Stimulated activated naive B cell treated with anti-CD40 and anti-IgM and Interleukin-4, amounts not matched to agents 10 μg/mL and 1 μg/mL and 100 μg/mL, for 72 hours (primary cell): Measurements from ENCODE around the gene SUMF1.

ENCODE experiments used
- ATAC-seq, 2 donors: fragments of 150-1000 bp; cut with Tn5 transposase; replicated peaks; 2 replicates each; pipeline ENCODE4 v1.10.0; 2021; ENCODE audit warnings: moderate library complexity in 1 of 2
- DNase-seq: peaks from one replicate; pipeline ENCODE4 v3.0.0; 2021
- H3K27ac Mint-ChIP-seq: one replicate; pipeline ENCODE4 v1.8.0; 2022; ENCODE audit warnings: mild to moderate bottlenecking, mixed read lengths
- H3K27me3 Mint-ChIP-seq, 2 donors: one replicate each; pipeline ENCODE4 v1.8.0; 2022; ENCODE audit warnings: mixed read lengths in 2 of 2
- H3K36me3 Mint-ChIP-seq, 2 donors: one replicate each; pipeline ENCODE4 v1.8.0; 2022; ENCODE audit warnings: mixed read lengths in 2 of 2, mild to moderate bottlenecking in 1 of 2
- H3K4me1 Mint-ChIP-seq, 2 donors: one replicate each; pipeline ENCODE4 v1.8.0; 2022; ENCODE audit warnings: mixed read lengths in 2 of 2, mild to moderate bottlenecking in 1 of 2
- H3K4me3 Mint-ChIP-seq, 2 donors: one replicate each; pipeline ENCODE4 v1.8.0; 2022; ENCODE audit warnings: mild to moderate bottlenecking in 2 of 2, mixed read lengths in 2 of 2, moderate library complexity in 1 of 2
- H3K9me3 Mint-ChIP-seq, 2 donors: one replicate each; pipeline ENCODE4 v1.8.0; 2022; ENCODE audit warnings: mixed read lengths in 2 of 2, mild to moderate bottlenecking in 1 of 2

SUMF1 gene

GRCh38 chr3:4493014-4493940 is 26.2 kb upstream of the SUMF1 start, which contains the start of gene ITPR1:
Gene ITPR1, plus strand, starts transcription at chr3:4493348. Its CDS starts 23,144 bp downstream, at chr3:4516492.
- Mint-ChIP-seq H3K4me3 (peak within 1 kb of the TSS; percentile 93 to 94), H3K36me3 (peaks cover 35 to 44% of the 10 kb centered on the region in 2 donors), H3K27me3 (peaks cover 0 to 6% of the 10 kb centered on the region in 2 donors), H3K27ac (peak within 1 kb of the TSS; percentile 97), H3K9me3 (no peaks in the 10 kb centered on the region), H3K4me1 (peaks cover 30 to 58% of the 10 kb centered on the region in 2 donors)
- DNase-seq (peak; percentile 97), ATAC-seq (peak; percentile 90 to 92)

DNA sequence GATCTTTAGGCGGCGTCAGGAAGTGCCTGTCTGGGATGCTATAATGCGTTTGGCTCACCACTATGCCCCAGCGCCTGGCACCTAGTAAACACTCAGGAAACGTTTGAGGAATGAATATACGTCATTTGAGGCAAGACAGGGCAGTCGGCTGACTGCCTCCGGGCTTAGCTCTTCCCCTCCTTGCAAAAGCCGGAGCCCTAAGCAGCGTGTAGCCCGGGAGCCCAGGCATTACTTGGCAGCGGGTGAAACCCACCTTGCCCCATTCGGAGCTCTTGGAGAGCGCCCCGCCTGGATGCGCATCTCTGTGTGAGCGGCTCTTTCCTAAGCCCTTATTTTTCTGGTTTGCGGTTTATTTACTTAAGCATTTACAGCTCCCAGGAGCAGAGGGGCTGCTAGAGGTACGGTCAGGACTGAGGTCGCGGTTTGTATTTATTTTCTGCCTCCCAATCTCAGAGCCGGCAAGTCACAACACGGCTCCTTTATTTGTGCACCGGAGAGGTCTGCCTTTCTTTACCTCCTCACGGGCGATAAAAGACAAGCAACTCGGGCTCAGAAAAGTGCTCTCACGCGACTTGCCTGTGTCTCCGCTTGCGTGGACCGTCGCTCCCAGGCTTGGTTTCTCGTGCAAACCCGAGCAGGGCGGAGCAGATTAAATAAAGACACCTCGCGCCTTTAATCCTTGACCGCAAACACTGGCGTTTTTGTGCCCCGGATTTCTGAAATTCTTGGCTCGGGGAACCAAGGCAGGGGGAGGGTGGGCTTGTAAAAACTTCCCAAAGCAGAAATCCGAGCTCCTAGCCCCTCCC is 25.3 kb upstream of the SUMF1 start:
- H3K27me3 Mint-ChIP-seq: peaks cover 0 to 6% of the 10 kb centered on the region in 2 donors
- H3K4me3 Mint-ChIP-seq: peak overlapping the region; percentile 93 to 94
- peak overlapping the region; percentile 97 for H3K27ac Mint-ChIP-seq
- peaks cover 24 to 50% of the 10 kb centered on the region in 2 donors for H3K4me1 Mint-ChIP-seq
- peaks cover 30 to 36% of the 10 kb centered on the region in 2 donors for H3K36me3 Mint-ChIP-seq
- ATAC-seq (peak; percentile 30 to 43), DNase-seq (no peak)
- no peaks in the 10 kb centered on the region for H3K9me3 Mint-ChIP-seq

DNA sequence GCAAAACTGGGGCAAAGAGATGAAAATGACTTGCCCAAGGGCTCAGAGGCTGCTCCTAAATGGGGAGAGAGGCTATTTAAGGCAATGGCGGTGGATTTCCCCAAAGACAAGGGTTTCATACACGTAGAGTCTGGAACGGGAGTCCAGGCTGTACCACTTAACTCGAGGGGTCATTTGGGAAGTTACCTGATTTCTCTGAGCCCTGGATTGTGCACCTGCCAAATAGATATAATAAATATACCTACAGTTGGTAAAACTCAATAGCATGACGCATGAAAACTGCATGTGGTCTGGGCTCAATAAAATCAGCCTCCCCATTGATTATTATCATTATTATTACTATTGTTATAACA is 24.8 kb upstream of the SUMF1 start:
- Mint-ChIP-seq H3K27me3 (peaks cover 0 to 6% of the 10 kb centered on the region in 2 donors), H3K4me1 (peaks cover 24 to 45% of the 10 kb centered on the region in 2 donors), H3K27ac (no peak overlapping the region), H3K36me3 (peaks cover 30 to 31% of the 10 kb centered on the region in 2 donors), H3K9me3 (no peaks in the 10 kb centered on the region), H3K4me3 (peak overlapping the region; percentile 93 to 94)
- no peak for DNase-seq
- no peak for ATAC-seq

- H3K36me3 Mint-ChIP-seq: peaks cover 3 to 5% of the 10 kb centered on the region in 2 donors
- H3K27me3 Mint-ChIP-seq: no peaks in the 10 kb centered on the region
- H3K9me3 Mint-ChIP-seq: peaks cover 3 to 6% of the 10 kb centered on the region in 2 donors
- no peak for DNase-seq
- no peak for ATAC-seq
- H3K4me1 Mint-ChIP-seq: peaks cover 13 to 26% of the 10 kb centered on the region in 2 donors
- no peak overlapping the region for H3K4me3 Mint-ChIP-seq
- H3K27ac Mint-ChIP-seq: no peak overlapping the region
Measured at GRCh38 chr3:4478261-4478660, 11.2 kb upstream of the SUMF1 start.

DNA sequence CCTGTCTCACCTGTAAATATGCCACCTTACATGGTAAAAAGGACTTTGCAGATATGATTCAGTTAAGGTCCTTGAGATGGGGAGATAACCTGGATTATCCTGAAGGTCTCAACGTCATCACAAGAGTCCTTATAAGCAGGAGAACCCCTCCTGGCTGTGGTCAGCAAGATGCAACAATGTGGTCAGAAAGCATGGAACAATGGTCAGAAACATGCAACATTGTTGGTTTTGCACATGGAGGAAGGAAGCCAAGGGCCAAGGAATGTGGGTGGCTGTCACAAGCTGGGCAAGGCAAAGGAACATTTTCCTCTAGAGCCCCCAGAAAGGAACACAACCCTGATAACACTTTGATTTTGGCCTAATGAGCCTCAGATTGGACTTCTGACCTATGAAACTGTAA is 9.4 kb upstream of the SUMF1 start:
- ATAC-seq (no peak), DNase-seq (no peak)
- Mint-ChIP-seq H3K27me3 (no peaks in the 10 kb centered on the region), H3K4me1 (peaks cover 23 to 43% of the 10 kb centered on the region in 2 donors), H3K27ac (no peak overlapping the region), H3K4me3 (no peak overlapping the region), H3K9me3 (peaks cover 6% of the 10 kb centered on the region in 2 donors), H3K36me3 (peaks cover 5 to 7% of the 10 kb centered on the region in 2 donors)

GRCh38 chr3:4475804-4476203 is 8.7 kb upstream of the SUMF1 start:
- H3K36me3 Mint-ChIP-seq: peaks cover 5 to 7% of the 10 kb centered on the region in 2 donors
- peaks cover 6% of the 10 kb centered on the region in 2 donors for H3K9me3 Mint-ChIP-seq
- H3K27me3 Mint-ChIP-seq: no peaks in the 10 kb centered on the region
- ATAC-seq: no peak
- H3K4me1 Mint-ChIP-seq: peaks cover 23 to 48% of the 10 kb centered on the region in 2 donors
- no peak for DNase-seq
- H3K27ac Mint-ChIP-seq: no peak overlapping the region
- no peak overlapping the region for H3K4me3 Mint-ChIP-seq

DNA sequence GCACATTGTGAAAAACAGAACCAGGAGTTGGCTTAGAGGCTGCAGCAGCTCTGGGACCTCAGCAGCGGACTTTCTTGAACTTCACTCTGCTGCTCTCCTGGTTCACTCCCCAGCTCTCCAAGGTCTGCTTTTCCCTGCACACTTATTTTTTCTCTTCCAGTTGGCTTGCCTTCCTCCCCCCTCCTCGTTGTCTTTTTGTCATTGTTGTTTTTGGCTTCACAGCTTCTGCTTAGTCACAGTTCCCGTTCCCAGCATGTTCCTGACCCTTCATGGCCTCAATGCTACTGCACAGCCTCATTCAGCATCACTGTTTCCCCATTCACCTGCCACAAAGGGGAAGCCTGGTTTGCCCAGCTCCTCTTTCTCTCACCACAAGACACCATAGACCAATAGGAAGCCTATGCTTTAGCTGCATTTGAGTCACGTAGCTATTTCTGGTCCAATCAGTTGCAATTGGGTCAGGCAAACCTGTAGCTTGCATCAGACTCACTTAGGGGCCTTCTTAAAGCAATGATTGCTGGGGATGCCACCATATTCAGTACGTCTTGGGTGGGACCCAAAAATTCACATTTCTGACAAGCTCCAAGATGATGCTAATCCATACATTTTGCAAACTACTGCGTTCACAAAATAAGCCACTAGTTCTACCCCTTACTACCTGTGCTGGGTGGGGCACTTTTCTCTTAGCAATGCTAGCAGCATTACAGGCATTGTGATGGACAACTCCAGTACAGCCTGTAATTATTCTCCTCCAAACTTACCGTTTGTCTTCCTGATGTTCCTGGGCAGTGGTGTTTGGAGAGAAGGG is 7.8 kb upstream of the SUMF1 start:
- peak; percentile 70 for DNase-seq
- ATAC-seq: peak; percentile 94 to 95
- H3K9me3 Mint-ChIP-seq: peaks cover 6% of the 10 kb centered on the region in 2 donors
- peaks cover 5 to 7% of the 10 kb centered on the region in 2 donors for H3K36me3 Mint-ChIP-seq
- peak overlapping the region; percentile 92 for H3K27ac Mint-ChIP-seq
- no peaks in the 10 kb centered on the region for H3K27me3 Mint-ChIP-seq
- peaks cover 24 to 48% of the 10 kb centered on the region in 2 donors for H3K4me1 Mint-ChIP-seq
- H3K4me3 Mint-ChIP-seq: peak overlapping the region; percentile 66 to 74

- H3K27me3 Mint-ChIP-seq: no peaks in the 10 kb centered on the region
- H3K4me3 Mint-ChIP-seq: no peak overlapping the region
- DNase-seq (no peak), ATAC-seq (no peak)
- H3K4me1 Mint-ChIP-seq: peaks cover 19 to 42% of the 10 kb centered on the region in 2 donors
- peaks cover 6% of the 10 kb centered on the region in 2 donors for H3K9me3 Mint-ChIP-seq
- peak overlapping the region; percentile 42 for H3K27ac Mint-ChIP-seq
- peaks cover 5 to 7% of the 10 kb centered on the region in 2 donors for H3K36me3 Mint-ChIP-seq
Measured at GRCh38 chr3:4472766-4473165, 5.7 kb upstream of the SUMF1 start.

GRCh38 chr3:4472312-4472711 is 5.2 kb upstream of the SUMF1 start:
- H3K27me3 Mint-ChIP-seq: no peaks in the 10 kb centered on the region
- no peak overlapping the region for H3K4me3 Mint-ChIP-seq
- H3K9me3 Mint-ChIP-seq: peaks cover 6% of the 10 kb centered on the region in 2 donors
- H3K27ac Mint-ChIP-seq: peak overlapping the region; percentile 25
- peaks cover 5 to 7% of the 10 kb centered on the region in 2 donors for H3K36me3 Mint-ChIP-seq
- peaks cover 20 to 42% of the 10 kb centered on the region in 2 donors for H3K4me1 Mint-ChIP-seq
- ATAC-seq: no peak
- DNase-seq: no peak

DNA sequence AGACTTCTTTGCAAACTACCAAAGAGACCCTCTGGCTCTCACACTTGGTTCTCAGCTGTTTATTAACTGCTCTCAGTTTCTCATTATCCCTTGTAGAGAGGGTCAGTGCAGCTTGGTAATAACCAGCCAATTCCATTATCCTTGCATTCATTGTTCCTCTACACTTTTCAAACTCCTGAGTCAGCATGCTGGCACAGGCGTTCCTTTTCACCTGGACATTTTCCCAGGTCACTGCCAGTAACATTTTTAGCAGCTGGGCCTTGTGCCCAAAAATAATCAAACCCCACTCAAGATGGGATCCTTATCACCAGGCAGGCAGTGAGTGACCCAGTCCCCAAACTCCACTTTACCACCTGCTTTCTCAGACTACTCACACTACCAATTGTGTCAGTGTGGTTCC is 4.8 kb upstream of the SUMF1 start:
- no peak for ATAC-seq
- Mint-ChIP-seq H3K27me3 (no peaks in the 10 kb centered on the region), H3K36me3 (peaks cover 5 to 7% of the 10 kb centered on the region in 2 donors)

DNA sequence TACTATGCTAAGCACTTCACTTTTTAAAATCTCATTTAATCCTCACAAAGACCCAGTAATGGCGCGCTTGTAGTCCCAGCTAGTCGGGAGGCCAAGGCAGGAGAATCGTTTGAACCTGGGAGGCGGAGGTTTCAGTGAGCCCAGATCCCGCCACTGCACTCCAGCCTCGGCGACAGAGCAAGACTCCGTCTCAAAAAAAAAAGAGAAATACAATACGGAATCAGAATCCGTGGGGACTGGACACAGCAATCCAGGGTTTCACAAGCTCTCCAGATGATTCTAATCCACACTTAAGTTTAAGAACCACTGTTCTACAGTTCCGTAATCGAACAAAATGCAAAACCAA is 426 bp upstream of the SUMF1 start:
- H3K27ac Mint-ChIP-seq: peak overlapping the region; percentile 98
- no peak for ATAC-seq
- DNase-seq: no peak
- H3K9me3 Mint-ChIP-seq: no peaks in the 10 kb centered on the region
- H3K36me3 Mint-ChIP-seq: peaks cover 4 to 7% of the 10 kb centered on the region in 2 donors
- H3K4me1 Mint-ChIP-seq: peaks cover 21 to 36% of the 10 kb centered on the region in 2 donors
- H3K27me3 Mint-ChIP-seq: no peaks in the 10 kb centered on the region
- H3K4me3 Mint-ChIP-seq: peak overlapping the region; percentile 93 to 94

More for the DNA sequence above, 4.8 kb upstream of the SUMF1 start:
- no peak overlapping the region for H3K4me3 Mint-ChIP-seq
- no peak overlapping the region for H3K27ac Mint-ChIP-seq
- peaks cover 23 to 43% of the 10 kb centered on the region in 2 donors for H3K4me1 Mint-ChIP-seq
- H3K9me3 Mint-ChIP-seq: peaks cover 6% of the 10 kb centered on the region in 2 donors
- no peak for DNase-seq

DNA sequence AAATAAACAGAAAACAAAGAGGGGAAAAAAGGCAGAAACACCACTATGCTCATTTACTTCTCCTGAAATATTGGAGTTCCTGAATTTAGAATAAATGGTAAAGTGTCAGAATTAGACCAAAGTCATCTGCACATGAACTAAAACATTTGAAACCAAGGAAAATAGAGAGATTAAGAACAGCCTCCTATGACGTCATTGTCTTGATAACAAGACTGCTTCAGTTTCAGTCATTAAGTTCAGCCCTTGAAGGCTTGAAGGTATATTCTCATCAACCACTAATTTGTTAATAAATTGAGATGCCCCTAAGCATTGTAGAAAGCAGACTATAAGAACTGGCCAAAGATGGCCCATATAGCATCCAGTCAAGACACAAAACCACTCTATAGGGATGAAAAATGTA is 2.5 kb downstream of the SUMF1 start:
- Mint-ChIP-seq H3K9me3 (no peaks in the 10 kb centered on the region), H3K4me1 (peaks cover 20 to 30% of the 10 kb centered on the region in 2 donors), H3K36me3 (peaks cover 3 to 4% of the 10 kb centered on the region in 2 donors), H3K4me3 (no peak overlapping the region), H3K27ac (no peak overlapping the region), H3K27me3 (no peaks in the 10 kb centered on the region)
- DNase-seq: no peak
- ATAC-seq: no peak

GRCh38 chr3:4462369-4463040 is 4.6 kb downstream of the SUMF1 start:
- Mint-ChIP-seq H3K27ac (no peak overlapping the region), H3K9me3 (no peaks in the 10 kb centered on the region), H3K36me3 (peaks cover 3 to 4% of the 10 kb centered on the region in 2 donors), H3K4me1 (peaks cover 20 to 30% of the 10 kb centered on the region in 2 donors), H3K4me3 (no peak overlapping the region), H3K27me3 (no peaks in the 10 kb centered on the region)
- ATAC-seq (no peak), DNase-seq (no peak)
